ENCODE results near the gene MAPK13. TPM values are rescaled to one million over a fixed set of nuclear protein-coding genes. Genes with fewer than 3 reads are reported as not detected.

Gene MAPK13
- total RNA-seq, 4 donors from 2014 or later = 62.2 to 136 (median 104) TPM

- TF ChIP-seq CTCF (IDR thresholded peaks at IDR 0.05) (no peak), POLR2A (IDR thresholded peaks at IDR 0.05) (no peak)
- Histone ChIP-seq H3K4me3 (no peak overlapping the region), H3K4me1 (peaks cover 0 to 17% (median 6%) of the 10 kb centered on the region in 3 donors), H3K27ac (no peak overlapping the region), H3K27me3 (no peaks in the 10 kb centered on the region), H3K9me3 (no peaks in the 10 kb centered on the region), H3K36me3 (peaks cover 8 to 71% (median 18%) of the 10 kb centered on the region in 3 donors)
- intact Hi-C loops (cut with DNase I) = no loop called here
- no peak for DNase-seq
- WGBS, 2 donors = 81 to 92% methylated on average over 5 to 8 of the region's 8 CpGs
Measured at GRCh38 chr6:36139991-36140710, 9.8 kb downstream of the MAPK13 start.

GRCh38 chr6:36141091-36141490 is 10.8 kb downstream of the MAPK13 start:
- TF ChIP-seq CTCF (IDR thresholded peaks at IDR 0.05) (no peak), POLR2A (IDR thresholded peaks at IDR 0.05) (no peak)
- peaks cover 8 to 62% (median 18%) of the 10 kb centered on the region in 3 donors for H3K36me3 ChIP-seq

GRCh38 chr6:36141961-36142360 is 11.6 kb downstream of the MAPK13 start:
- peaks cover 0 to 11% (median 6%) of the 10 kb centered on the region in 3 donors for H3K4me1 ChIP-seq
- H3K36me3 ChIP-seq = peaks cover 8 to 53% (median 18%) of the 10 kb centered on the region in 3 donors
- DNase-seq = no peak
- no peaks in the 10 kb centered on the region for H3K9me3 ChIP-seq
- H3K27me3 ChIP-seq = no peaks in the 10 kb centered on the region
- H3K4me3 ChIP-seq = no peak overlapping the region
- TF ChIP-seq POLR2A (IDR thresholded peaks at IDR 0.05) = no peak
- TF ChIP-seq CTCF (IDR thresholded peaks at IDR 0.05) = no peak
- no peak overlapping the region for H3K27ac ChIP-seq
- intact Hi-C loops (cut with DNase I) = no loop called here
- WGBS, 2 donors = 85 to 90% methylated on average over 4 of the region's 4 CpGs

More at GRCh38 chr6:36141091-36141490, 10.8 kb downstream of the MAPK13 start:
- no peak for DNase-seq
- Histone ChIP-seq H3K9me3 (no peaks in the 10 kb centered on the region), H3K27ac (no peak overlapping the region), H3K4me1 (peaks cover 0 to 11% (median 6%) of the 10 kb centered on the region in 3 donors), H3K27me3 (no peaks in the 10 kb centered on the region), H3K4me3 (no peak overlapping the region)
- WGBS, 2 donors = 89 to 91% methylated on average over 4 of the region's 4 CpGs
- intact Hi-C loops (cut with DNase I) = no loop called here

- Histone ChIP-seq H3K4me1 (peaks cover 0 to 11% (median 6%) of the 10 kb centered on the region in 3 donors), H3K36me3 (peaks cover 6 to 41% (median 17%) of the 10 kb centered on the region in 3 donors), H3K27me3 (no peaks in the 10 kb centered on the region), H3K4me3 (no peak overlapping the region), H3K27ac (no peak overlapping the region), H3K9me3 (no peaks in the 10 kb centered on the region)
- intact Hi-C loops (cut with DNase I) = no loop called here
- no peak for DNase-seq
- TF ChIP-seq POLR2A (IDR thresholded peaks at IDR 0.05) (no peak), CTCF (IDR thresholded peaks at IDR 0.05) (no peak)
- 72 to 75% methylated on average over 6 to 7 of the region's 13 CpGs for WGBS, 2 donors
Measured at GRCh38 chr6:36142971-36143838, 12.9 kb downstream of the MAPK13 start.

- Histone ChIP-seq H3K9me3 (no peaks in the 10 kb centered on the region), H3K4me1 (peaks cover 8 to 25% (median 10%) of the 10 kb centered on the region in 3 donors), H3K27ac (no peak overlapping the region), H3K27me3 (no peaks in the 10 kb centered on the region), H3K36me3 (peaks cover 0 to 18% (median 0%) of the 10 kb centered on the region in 3 donors), H3K4me3 (no peak overlapping the region)
- TF ChIP-seq CTCF (IDR thresholded peaks at IDR 0.05) (no peak), POLR2A (IDR thresholded peaks at IDR 0.05) (no peak)
- intact Hi-C loops (cut with DNase I) = no loop called here
- WGBS, 2 donors = 55% methylated on average over 2 of the region's 4 CpGs; no CpG with 5 or more reads in 1 of the 2 donors
- DNase-seq = no peak
Measured at GRCh38 chr6:36145495-36145894, 15.2 kb downstream of the MAPK13 start.

All from esophagus squamous epithelium (tissue), 5 donors.